HG03196 (cell line): ENCODE measurements around the gene TBKBP1.

Experiments used
- ATAC-seq: cut with Tn5 transposase; IDR thresholded peaks from one replicate; pipeline ENCODE4 v1.9.1; 2021; ENCODE audit not compliant: unreplicated experiment

Gene TBKBP1

GRCh38 chr17:47693731-47694580 is at the start of gene TBKBP1:
TSS of gene TBKBP1 (plus strand) at chr17:47694161. CDS start at chr17:47696113, 1,952 bp downstream.
- no peak for ATAC-seq

GRCh38 chr17:47644324-47644723 is 49.6 kb upstream of the TBKBP1 start:
- ATAC-seq, result no peak

DNA sequence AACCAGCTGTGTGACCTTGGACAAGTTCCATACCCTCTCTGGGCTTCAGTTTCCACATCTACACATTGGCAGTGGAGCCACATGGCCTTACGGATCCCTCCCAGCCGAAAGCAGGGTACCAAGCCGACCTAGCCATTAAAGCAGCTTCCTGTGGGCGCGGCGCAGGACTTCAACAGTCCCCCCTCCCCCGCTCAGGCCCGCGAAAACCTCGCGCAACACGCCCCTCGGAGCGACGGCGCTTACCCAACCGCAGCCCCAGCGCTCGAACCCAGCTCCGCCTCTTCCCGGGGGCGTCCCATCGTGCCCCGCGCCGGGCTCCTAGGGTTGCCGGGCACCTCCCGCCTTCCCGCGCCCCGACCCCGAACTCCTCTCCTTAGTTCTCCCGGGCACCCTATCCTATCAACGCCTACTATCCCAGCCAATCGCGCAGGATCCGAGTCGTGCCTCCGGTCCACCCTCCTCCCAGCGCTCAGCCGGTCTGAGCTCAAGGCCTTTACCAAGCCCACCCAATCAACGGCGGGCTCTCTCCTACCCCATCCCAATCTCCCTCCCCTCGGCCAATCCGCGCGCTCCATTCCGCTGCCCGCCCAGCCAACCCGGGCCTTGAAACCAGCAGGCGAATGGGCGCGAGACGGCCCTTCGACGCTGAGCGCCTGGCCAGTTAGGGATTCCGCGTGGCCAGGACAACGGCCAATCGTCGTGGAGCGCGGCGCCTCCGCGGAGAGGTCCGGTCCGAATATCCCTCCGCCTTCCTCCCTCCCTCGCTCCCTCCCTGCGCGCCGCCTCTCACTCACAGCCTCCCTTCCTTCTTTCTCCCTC is 44.6 kb upstream of the TBKBP1 start, which contains the start of gene KPNB1:
Gene KPNB1, plus strand, starts transcription at position 767 of the 819 bp plus-strand sequence. CDS start 326 bp downstream, outside the sequence.
- ATAC-seq, result peak; percentile 82

DNA sequence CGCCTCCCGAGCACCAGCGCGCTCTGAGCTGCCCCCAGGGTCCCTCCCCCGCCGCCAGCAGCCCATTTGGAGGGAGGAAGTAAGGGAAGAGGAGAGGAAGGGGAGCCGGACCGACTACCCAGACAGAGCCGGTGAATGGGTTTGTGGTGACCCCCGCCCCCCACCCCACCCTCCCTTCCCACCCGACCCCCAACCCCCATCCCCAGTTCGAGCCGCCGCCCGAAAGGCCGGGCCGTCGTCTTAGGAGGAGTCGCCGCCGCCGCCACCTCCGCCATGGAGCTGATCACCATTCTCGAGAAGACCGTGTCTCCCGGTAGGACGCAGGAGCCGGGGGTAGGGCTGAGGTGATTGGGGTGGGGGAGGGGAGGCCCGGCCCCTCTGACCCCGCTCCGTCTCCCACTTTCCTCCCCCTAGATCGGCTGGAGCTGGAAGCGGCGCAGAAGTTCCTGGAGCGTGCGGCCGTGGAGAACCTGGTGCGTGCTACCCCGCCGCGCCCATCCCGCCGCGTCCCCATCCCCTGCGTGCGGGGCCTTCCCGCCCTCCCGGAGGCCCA is 43.9 kb upstream of the TBKBP1 start:
- no peak for ATAC-seq

DNA sequence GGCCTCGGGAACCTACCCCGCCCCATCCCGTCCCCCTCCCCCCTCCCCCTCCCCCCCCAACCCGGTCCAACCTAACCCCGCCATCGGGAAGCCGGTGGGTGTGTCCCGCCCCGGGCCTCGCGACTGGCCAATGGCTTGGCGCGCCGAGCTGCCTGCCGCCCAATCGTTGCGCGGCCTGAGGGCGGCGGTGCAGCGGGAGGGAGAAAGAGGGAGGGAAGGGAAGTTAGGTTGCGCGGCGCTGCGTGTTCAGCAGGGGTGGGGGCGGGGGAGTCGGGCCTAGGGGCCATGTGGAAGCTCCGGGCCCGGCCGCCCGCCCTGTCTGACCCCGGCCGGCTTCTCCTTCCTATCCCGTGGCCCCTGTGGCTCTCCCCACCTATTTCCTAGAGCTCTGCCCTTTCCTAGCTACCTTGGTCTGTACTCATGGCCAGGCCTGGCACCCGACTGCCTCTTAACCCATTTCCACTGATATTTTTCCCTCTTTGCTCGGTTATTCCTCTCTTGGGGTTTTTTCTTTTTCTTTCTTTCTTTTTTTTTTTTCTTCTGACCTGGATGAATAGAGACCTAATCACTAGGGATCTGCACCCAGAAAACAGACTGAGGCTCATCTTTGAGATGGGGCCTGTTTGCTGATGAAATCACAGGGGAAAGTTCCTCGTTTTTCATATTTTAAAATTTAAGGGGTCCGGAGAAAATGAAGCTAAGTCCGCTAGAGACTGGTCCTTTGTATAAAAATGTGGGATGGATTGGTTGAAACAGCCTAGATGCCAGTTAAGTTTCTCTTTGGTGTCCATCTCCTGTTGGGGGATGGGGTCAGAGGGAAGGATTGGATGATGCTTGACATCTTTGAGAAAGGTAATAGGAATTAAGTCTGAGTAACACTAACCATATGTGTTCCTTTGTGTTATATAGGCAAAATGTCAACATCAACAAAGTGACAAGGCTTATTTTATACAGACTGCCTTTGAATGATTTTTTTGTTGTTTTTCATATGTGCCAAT is 43.1 kb upstream of the TBKBP1 start:
- peak; percentile 55 for ATAC-seq

- no peak for ATAC-seq
Measured at GRCh38 chr17:47651704-47652103, 42.3 kb upstream of the TBKBP1 start.

DNA sequence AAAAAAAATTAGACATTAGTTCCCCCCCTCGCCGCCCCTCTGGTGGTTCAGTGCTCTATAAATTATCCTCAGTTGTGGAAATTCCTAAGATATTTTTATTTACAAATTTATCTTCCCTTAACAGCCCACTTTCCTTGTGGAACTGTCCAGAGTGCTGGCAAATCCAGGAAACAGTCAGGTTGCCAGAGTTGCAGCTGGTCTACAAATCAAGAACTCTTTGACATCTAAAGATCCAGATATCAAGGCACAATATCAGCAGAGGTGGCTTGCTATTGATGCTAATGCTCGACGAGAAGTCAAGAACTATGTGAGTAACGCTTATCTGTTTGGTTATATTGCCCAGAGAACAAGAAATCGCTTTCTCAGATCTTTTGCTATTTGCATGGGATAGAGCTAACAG is 41.4 kb upstream of the TBKBP1 start:
- ATAC-seq, result no peak

- ATAC-seq, result no peak
Measured at GRCh38 chr17:47653442-47653841, 40.5 kb upstream of the TBKBP1 start.

DNA sequence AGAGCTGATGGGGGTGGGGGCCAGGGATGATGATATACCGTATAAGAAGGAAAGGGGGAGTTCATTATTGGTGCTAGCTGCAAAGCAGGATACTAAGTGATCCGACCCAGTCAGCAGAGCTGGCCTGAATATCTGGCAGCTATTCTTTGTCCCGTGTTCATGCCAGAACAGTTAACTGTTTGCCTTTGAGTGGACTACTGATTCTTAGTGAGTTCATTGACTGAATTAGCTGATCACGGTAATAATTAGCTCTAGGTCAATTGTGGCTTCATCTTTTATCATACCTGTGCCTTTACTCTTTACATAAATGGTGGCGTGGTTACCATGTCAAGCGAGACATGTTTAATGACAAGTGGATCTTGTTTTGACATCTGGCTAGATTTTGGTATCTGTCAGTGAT is 39.0 kb upstream of the TBKBP1 start:
- ATAC-seq, result no peak

DNA sequence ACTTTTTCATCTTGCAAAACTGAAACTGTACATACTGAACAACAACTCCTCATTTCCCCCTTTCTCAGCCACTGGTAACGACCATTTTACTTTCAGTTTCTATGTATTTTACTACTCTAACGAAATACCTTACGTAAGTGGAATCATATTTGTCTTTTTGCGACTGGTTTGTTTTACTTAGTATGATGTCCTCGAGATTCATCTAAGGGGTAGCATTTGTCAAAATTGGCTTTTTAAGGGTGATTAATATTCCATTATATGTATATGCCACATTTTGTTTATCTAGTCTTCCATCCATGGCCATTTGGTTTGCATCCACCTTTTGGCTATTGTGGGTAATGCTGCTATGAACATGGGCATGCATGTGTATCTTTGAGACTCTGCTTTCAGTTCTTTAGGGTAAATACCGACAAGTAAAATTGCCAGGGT is 33.9 kb upstream of the TBKBP1 start:
- peak; percentile 50 for ATAC-seq

GRCh38 chr17:47663912-47664623 is 29.9 kb upstream of the TBKBP1 start:
- no peak for ATAC-seq

- no peak for ATAC-seq
Measured at GRCh38 chr17:47664624-47664941, 29.4 kb upstream of the TBKBP1 start.

GRCh38 chr17:47665655-47666054 is 28.3 kb upstream of the TBKBP1 start:
- no peak for ATAC-seq

DNA sequence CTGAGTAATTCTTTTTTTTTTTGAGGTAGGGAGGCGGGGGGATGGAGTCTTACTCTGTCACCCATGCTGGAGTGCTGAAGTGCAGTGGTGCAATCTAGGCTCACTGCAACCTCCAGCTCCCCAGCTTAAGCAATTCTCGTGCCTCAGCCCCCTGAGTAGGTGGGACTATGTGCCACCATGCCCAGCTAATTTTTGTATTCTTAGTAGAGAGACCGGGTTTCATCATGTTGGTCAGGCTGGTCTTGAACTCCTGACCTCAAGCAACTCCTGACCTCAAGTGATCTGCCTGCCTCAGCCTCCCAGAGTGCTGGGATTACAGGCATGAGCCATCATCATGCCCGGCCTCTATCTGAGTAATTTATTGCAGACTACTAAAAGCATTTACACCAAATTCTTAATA is 24.9 kb upstream of the TBKBP1 start:
- ATAC-seq, result no peak

DNA sequence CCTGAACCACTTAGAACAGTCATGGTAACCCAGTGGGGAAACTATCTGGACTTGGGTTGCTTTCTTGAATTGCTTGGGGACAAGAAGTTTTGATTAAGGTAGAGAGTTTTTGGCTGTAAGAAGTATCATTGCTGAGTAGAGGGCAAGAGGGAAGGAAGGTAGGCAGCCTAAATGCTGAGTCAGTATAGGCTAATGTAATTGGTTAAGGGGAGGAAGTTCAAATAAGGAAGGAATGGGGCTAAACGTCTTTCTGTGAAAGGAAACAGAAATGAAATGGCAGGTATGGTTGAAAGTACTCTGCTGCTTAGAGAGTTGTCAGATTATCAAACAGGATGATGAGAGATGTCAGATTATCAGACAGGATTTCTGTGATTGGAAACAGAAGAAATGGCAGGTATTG is 23.9 kb upstream of the TBKBP1 start:
- no peak for ATAC-seq

DNA sequence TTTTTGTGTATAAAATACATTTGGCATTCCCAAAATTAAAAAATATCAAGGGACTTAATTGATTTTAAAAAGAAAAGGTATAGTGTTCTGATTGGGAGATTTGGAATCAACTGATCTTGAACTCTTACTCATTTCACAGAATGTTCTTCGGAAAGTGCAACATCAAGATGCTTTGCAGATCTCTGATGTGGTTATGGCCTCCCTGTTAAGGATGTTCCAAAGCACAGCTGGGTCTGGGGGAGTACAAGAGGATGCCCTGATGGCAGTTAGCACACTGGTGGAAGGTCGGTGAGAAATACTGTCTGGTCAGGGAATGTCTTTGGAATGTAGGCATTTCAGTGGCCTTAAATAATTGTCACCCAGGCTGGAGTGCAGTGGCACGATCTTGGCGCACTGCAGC is 19.5 kb upstream of the TBKBP1 start:
- ATAC-seq, result no peak

- ATAC-seq, result no peak
Measured at GRCh38 chr17:47675380-47676198, 18.4 kb upstream of the TBKBP1 start.

DNA sequence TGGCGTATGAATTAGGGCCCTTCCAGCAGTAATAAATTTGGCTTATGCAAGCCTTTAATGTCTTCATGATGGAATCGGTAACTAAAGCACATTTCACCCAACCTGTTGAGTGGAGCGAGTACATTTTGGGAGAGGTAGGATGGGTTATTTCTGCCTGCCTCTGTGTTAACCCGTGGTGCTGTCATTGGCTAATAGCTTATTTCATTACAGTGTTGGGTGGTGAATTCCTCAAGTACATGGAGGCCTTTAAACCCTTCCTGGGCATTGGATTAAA is 17.8 kb upstream of the TBKBP1 start:
- no peak for ATAC-seq

DNA sequence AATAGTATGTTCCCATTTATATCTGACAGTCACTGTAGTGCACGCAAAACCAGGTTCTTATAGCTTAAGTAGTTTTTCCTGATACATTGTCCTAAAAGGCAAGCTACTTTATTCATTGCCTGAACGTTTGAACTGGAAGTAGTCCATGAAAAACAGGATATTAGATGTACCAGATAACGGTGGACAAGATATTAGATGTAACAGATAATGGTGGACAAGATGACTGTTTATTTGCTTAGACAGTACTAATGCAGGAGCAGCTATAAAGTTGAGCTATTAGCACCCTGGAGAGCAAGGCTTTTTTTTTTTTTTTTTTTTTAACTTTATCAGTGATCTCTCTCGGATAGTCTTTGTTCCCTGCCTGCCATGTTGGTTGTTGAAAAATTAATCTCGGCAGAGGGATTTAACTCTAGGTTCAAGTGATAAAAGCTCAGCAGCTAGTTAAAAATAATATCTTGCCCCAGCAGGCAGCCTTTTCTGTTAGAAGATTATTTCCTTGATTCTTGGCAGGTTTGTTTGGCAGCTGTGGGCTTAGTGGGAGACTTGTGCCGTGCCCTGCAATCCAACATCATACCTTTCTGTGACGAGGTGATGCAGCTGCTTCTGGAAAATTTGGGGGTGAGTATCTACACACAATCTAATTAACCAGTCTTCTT is 17.3 kb upstream of the TBKBP1 start:
- no peak for ATAC-seq
